GM12875 (cell line): ENCODE results near the gene AJM1.
"Not testable (repeated sequence)": the region's sequence is repeated elsewhere in the genome, so short reads cannot be mapped to it uniquely, and the experiment has no call there.

Source experiments
- H3K4me3 ChIP-seq: one replicate; pipeline ENCODE4 v1.5.1; 2011; ENCODE audit warnings: low read depth, low read length, control low read depth
- CTCF ChIP-seq: IDR thresholded peaks from 2 replicates; pipeline ENCODE4 v1.5.1; 2011; ENCODE audit warnings: low read depth, mild to moderate bottlenecking, control low read depth, inconsistent platforms, low read length, moderate library complexity, borderline replicate concordance; ENCODE audit not compliant: insufficient read depth

AJM1 gene

DNA sequence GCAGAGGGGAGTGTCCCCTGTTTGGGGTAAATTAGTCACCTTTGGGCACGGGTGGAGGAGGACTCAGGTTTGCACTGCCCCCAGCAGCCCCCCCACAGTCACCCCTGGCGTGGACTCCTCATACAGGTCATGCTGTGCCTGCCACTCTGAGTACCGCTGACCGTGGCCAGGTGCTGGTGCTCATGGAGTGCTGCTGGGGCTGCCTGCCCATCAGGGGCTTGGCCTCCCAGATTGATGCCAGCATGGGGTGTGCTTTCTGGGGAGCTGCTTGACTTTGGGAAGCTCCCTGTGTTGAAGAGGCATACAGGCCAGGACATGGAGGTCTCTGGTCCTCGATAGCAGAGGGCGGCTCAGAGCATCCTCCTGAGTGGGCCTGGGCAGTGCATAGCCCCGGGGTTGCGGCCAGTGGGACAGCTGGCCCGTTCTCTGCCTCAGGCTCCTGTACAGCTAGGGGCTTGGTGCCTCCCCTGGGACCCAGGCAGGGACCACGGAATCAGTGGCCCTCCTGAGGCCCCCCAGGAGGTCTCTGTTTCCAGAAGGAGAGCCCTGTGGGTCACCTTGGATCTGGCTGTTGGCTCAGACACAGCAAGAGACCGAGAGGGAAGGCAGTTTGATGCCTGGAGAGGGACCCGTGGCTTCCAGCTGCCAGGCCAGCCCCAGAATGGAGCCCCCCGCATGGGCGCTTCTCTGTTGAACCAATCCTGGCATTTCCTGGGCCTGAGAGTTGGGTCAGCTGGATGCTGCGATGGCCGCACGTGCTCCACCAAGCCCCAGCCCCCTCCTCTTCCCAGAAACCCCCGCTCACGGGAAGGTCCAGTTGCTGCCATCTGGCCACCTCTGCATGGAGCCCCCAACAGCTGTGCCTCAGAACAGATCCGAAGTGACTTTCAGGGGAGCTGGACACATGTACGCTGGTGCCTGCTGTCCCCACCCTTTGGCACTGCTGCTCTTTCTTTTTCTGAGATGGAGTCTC is 6.1 kb upstream of the AJM1 start:
- TF ChIP-seq CTCF: no peak
- H3K4me3 ChIP-seq: no peak overlapping the region

DNA sequence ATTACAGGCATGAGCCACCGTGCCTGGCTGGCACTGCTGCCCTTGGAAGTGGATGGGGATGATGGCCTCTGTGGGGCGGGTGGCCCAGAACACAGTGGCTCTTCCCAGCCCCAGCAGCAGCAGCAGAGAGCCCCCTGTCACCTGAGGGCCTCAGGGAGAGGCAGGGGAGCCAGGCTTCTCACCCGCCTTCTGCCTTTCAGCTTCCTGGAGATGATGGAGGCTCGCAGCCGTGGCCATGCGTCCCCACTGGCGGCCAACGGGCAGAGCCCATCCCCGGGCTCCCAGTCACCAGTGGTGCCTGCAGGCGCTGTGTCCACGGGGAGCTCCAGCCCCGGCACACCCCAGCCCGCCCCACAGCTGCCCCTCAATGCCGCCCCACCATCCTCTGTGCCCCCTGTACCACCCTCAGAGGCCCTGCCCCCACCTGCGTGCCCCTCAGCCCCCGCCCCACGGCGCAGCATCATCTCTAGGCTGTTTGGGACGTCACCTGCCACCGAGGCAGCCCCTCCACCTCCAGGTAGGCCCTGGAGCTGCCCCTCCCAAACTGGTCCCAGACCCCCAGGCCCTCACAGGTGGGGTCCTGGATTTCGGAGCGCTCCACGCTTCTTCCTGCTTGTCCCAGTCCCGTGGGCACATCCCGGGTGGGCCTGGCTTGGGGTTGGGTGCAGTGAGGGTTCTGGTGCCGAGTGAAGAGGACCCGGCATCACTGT is 5.0 kb upstream of the AJM1 start:
- no peak for TF ChIP-seq CTCF
- H3K4me3 ChIP-seq: no peak overlapping the region

- H3K4me3 ChIP-seq: not testable (repeated sequence)
Measured at GRCh38 chr9:136837856-136838277, 4.4 kb upstream of the AJM1 start.

- TF ChIP-seq CTCF: no peak
- no peak overlapping the region for H3K4me3 ChIP-seq
Measured at GRCh38 chr9:136838314-136839228, 3.7 kb upstream of the AJM1 start.

DNA sequence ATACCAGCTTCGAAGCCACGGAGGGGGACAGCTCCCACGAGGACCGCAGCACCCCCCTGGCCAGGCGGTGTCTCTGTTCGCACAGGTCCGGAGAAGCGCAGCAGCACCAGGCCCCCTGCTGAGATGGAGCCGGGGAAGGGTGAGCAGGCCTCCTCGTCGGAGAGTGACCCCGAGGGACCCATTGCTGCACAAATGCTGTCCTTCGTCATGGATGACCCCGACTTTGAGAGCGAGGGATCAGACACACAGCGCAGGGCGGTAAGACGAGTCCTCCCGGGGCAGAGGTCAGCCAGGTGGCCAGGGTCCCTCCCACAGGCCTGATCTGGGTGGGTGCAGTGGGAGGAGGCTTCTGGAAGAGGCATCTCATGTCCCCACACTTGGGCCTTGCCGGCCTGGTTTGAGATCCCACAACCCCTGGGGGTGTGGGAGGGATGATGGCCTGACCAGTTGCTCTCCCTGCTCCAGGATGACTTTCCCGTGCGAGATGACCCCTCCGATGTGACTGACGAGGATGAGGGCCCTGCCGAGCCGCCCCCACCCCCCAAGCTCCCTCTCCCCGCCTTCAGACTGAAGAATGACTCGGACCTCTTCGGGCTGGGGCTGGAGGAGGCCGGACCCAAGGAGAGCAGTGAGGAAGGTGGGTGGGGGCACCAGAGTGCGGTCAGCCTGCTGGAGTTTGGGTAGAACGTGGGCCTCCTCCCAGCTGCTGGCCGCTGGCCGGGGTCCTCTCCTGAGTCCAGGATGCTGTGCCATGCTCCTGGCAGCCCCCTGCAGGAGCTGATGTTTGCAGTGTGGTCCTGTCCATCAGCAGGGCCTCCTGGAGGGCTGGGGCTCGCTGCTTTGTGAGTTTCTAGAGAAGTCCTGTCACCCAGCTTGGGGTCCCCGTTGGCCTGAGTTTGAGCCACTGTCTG is 2.8 kb upstream of the AJM1 start:
- H3K4me3 ChIP-seq: no peak overlapping the region
- no peak for TF ChIP-seq CTCF

DNA sequence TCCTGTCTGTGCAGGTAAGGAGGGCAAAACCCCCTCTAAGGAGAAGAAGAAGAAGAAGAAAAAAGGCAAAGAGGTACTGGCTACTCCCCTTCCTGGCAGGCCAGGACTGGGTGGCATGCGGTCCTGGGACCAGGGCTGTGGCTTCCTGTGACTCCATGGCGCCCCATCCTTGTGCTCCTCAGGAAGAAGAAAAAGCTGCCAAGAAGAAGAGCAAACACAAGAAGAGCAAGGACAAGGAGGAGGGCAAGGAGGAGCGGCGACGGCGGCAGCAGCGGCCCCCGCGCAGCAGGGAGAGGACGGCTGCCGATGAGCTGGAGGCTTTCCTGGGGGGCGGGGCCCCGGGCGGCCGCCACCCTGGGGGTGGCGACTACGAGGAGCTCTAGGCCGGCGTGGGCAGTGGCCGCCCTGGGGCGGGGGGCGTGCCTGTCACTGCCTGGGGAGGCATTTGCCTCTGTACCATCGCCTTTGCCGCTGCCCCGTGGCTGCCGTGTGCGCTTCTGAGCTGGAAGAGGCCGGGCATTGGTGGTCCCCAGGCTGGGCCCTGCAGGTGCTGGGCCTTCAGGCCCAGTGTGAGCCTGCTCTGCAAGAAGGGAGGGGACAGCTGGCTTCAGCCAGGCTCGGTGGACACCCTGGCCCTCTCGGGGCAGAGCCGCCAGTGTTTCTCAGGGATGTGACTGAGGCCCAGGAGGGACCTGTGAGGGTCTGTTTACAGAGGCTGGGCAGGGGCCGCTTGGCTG is 2.0 kb upstream of the AJM1 start:
- TF ChIP-seq CTCF: no peak

More for the DNA sequence above, 2.0 kb upstream of the AJM1 start:
- no peak overlapping the region for H3K4me3 ChIP-seq
